Femur (tissue), 1 donor: Measurements from ENCODE around the gene RHOH.

ENCODE experiments used
- DNase-seq: peaks from one replicate; pipeline ENCODE4 v3.0.0-alpha.2; 2017

Gene RHOH

GRCh38 chr4:40209401-40209800, 12.6 kb downstream of the RHOH start:
- no peak for DNase-seq

DNA sequence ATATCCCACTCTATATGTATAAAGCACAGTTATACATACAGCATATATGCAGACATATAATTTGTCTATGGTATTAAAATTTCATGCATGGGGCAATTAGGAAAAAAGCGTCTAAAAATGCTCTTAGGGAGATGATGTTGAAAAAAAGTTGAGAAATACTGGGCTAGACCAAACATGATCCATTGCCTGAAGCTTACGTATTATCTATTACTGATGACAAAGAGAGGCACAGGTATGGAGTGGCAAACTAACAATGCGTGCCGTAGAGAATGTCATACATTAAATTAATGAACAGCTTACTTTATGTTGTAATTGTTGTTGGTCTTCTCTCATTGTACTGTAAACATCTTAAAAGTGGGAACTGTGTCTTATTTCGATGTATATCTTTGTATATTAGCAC, 13.9 kb downstream of the RHOH start:
- DNase-seq: no peak

GRCh38 chr4:40211224-40212185, 14.7 kb downstream of the RHOH start:
- DNase-seq: no peak

DNA sequence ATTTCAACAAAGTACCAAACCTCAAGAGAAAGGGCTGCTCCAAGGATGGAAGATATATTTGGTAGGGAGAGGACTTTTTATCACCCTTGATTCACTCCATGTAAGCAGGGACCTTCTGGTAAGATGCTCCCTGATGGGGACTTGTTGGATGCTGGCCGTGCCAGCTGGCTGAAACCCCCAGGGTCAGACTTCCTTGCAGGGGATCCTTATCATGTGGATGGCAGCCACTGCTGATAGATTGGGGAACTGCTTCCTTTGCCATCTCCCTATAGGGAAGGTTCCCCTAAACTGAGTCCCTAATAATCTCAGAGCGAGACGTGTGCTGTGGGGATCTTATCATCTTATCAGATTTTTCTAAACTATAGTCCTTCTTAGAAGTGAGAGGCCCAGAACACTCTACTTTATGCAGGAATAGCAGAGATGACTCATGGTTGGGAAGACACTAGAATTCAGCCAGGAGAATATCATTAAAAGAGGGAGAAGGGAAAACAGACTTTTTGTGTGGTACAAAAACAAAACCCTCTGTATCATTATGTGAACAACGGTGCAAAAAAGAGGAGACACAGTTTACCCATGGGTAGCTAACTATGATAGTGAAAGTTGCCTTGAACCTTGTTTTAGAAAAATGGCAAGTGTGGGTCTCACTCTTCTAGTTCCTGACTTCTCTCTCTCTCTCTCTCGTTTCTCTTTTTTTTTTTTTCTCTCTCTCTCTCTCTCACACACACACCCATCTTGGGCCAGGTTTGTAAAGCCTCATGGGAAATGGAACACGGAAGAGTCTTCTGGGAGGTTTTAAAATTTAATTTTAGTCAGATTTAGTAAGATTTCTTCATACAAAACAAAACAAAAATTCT, 16.1 kb downstream of the RHOH start:
- DNase-seq: no peak

DNA sequence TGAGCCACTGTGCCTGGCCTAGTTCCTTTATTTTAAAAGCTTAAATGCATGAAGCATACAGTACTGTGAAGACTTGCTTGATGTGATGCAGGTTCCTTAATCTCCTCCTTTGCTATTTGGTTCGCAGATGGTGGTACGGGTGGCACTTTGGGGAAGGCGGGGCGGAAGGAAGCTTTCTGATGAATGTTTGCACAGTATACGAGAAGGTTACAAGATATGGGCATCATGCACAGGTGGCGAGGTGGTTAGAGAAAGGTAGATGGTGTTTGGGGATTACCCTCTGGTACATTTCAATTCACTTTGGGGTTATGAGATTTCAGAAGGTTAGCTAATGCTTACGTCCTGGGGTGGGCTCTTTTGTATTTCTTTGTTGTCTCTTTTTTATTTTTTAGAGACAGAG, 17.2 kb downstream of the RHOH start:
- no peak for DNase-seq

DNA sequence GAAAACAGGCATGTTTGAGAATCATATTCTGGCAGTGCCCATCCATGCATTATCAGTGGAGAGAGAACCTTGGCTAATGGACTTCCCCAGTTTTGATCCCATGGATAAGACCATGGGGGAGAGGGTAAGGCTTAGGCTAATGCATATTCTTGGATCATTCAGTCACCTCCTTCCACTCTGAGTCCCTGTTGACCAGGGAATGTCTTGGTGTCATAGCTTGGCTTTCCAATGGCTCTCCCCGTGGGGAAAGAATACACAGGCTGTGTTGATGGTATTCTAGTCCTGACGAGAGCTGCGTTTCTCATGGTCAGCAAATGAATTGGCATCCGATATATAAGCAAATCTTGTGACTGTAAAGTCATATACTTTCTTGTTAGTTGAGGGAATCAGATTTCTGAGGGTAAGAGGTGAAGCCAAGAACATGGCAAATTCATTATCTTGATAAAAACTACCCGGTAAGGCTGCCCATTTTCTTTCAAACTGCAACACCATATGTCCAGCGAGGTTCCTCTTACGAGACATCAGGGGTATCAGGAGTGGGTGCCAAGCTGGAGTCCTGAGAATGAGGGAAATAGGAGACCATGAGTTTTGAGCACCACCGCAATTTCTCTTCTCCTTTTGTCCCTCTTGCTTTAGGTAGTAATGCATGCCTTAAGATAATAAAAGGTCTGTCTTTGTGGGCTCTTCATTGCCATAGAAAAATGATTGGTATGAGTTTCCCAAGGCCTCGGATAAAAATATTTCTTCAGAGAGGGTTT, 18.0 kb downstream of the RHOH start:
- no peak for DNase-seq

GRCh38 chr4:40216622-40217366, 20.0 kb downstream of the RHOH start:
- DNase-seq: no peak

- no peak for DNase-seq
Measured at GRCh38 chr4:40221744-40222143, 24.9 kb downstream of the RHOH start.

DNA sequence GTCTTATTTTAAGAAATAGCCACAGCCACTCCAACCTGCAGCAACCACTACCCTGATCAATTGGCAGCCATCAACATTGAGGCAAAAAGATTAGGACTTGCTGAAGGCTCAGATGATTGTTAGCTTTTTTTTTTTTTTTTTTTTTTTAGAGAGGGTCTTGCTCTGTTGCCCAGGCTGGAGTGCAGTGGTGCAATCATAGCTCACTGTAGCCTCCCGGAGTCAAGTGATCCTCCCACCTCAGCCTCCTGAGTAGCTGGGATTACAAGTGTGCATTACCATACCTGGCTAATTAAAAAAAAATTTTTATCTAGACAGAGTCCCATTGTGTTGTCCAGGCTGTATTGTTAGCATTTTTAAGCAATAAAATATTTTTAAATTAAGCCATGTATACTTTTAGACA, 26.5 kb downstream of the RHOH start:
- DNase-seq: no peak

GRCh38 chr4:40224432-40224831, 27.6 kb downstream of the RHOH start:
- no peak for DNase-seq

DNA sequence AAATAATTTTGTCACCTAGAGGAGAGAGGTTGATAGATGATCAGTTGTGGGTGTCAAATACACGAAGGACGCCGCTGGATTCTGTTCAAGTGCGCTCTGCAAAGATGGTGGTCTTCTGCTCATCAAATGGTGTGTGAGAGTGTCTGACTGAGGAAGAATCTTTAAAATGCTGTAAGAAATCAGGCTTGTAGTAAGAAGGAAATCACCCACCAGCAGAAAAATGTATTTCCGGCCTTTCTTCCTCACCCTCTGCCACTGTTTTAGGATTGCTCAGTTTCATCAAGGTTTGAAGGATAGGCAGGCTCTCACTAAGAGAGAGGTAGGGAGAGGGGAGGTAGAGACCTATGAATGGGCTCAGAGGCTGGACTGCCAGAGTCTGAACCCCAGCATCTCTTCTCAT, 28.7 kb downstream of the RHOH start:
- no peak for DNase-seq

DNA sequence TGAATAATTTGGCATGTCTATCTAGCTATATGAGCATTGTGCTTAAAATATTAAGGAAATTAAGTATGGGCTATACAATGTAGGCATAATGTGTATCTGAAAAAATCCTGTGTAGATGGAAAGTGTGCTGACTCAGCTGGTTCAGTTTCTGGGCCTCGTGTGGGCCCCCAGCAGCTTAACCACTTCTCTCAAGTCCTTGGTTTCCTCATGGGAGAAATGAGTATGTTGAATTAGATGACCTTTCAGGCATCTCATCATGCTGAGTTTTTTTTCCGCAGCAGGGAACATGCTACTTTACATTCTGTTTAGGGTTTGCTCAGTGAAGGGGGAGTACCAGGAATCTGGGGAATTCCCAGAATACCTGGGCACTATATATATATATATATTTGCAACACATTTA, 30.5 kb downstream of the RHOH start:
- DNase-seq: no peak

- no peak for DNase-seq
Measured at GRCh38 chr4:40228497-40229365, 31.9 kb downstream of the RHOH start.

- DNase-seq: no peak
Measured at GRCh38 chr4:40231316-40231863, 34.6 kb downstream of the RHOH start.

DNA sequence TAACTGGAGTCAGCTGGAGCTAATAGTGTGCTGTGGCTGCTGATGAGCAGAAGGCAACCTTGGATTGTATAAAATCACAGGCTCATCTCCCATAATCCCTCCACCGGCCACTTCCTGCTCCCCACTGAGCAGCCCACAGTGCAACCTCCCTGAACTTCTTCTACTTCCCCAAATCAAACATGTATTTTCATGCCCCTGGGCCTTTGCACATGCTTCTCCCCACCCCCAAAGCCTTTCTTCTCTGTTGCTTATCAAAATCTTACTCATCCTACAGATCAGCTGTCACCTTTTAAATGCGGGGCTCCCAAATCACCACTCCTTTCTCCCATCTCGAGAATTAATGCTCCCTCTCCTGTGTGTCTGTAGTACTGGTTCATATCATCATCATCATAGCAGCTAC, 35.8 kb downstream of the RHOH start:
- no peak for DNase-seq

- DNase-seq: no peak
Measured at GRCh38 chr4:40233227-40233626, 36.4 kb downstream of the RHOH start.

- DNase-seq: no peak
Measured at GRCh38 chr4:40234519-40235039, 37.7 kb downstream of the RHOH start.

DNA sequence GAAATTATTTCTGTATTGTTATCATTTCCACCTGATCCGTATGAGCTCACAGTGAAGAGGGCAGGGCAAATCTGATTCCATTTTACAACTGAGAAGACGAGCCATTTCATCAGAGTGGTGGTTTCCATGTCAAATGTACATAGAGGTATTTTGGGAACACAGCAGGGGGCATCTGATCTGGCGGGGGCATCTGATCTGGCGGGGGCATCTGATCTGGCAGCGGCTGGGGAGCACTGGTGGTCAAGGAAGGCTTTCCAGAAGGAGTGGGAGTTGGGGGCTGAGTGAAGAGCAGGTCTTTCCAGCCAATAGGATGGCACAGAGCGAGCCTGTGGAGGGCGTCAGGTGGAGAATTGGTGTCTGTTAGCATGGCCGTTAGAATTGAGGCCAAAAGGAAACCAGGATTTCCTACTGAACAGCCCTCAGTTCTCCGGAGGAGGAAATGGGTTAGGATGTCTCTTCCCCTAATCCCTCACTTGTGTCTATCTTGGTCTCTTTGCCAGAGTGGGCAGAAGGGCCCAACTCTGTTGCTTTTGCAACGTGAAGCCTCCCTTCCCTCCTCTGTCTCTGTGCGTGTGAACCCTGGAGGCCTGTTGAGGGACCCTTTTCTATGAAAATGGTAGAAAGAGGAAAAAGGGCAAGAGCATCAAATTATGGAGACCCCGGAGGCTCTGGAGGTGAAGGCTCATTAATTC, 41.3 kb downstream of the RHOH start:
- no peak for DNase-seq

DNA sequence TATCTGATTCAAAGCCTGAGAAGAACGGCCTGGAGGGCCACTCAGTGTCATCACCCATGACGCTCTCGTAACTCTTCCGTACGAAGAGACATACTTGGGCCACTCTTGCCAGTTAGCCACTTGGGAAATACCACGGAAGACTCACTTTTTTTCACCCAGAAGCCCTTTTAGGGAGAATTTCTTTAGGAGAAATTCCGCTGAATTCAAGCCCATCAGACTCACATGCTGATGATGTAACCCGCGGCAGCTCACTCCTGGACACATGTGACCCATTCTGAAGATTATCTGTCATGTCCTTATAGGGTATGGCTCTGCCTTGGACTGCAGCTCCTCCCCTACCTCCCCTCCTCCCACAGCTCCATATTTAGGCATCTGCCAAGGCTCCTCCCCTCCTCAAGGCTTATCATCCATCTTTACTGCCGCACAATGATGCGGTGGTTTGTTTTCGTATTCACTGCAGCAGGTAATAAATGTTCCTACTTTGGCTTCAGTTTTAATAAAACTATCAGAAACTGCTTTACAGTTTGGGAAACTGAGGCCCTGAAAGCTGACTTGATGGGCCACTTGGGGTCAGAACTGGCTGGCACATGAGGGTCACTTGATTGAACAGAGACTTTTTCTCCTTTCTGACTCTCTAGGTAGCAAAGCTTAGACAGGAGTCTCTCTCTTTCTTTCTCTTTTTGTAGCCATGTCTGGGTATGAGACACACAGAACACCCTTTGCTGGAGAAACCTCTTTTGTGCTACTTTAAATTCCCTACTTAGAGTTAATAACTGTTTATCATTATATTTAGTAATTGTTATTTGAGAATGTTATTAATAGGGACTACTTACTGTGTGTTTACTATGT, 42.1 kb downstream of the RHOH start:
- no peak for DNase-seq
